AG04450 (cell line): ENCODE data around the gene STX12. TPM values are rescaled to one million over a fixed set of nuclear protein-coding genes. Genes with fewer than 3 reads are reported as not detected.
A peak's percentile ranks its signal among the peaks of the same experiment; 100 is the strongest.

Experiments
- CTCF ChIA-PET: fragments of 300-600, 350-600 bp; formaldehyde crosslinking; extraction: SDS; loops from one replicate; lab custom pipeline; 2022; ENCODE audit warnings: antibody characterized with exemption, inconsistent platforms; lab: Charles Lee
- POLR2A ChIA-PET: fragments of 350-600 bp; formaldehyde crosslinking; extraction: SDS; loops from one replicate; lab custom pipeline; 2021; ENCODE audit warnings: antibody characterized with exemption, inconsistent platforms; lab: Yijun Ruan, JAX
- DNase-seq: peaks from one replicate; pipeline ENCODE4 v3.0.0-alpha.2; 2011; ENCODE audit warnings: low read depth, low spot score
- H3K27ac ChIP-seq: one replicate; pipeline ENCODE4 v1.5.1; 2012; ENCODE audit warnings: low read depth, low read length, control low read depth
- H3K27me3 ChIP-seq: one replicate; pipeline ENCODE4 v1.6.0; 2012; ENCODE audit warnings: low read length; ENCODE audit not compliant: control insufficient read depth, insufficient read depth
- H3K4me3 ChIP-seq: 2 replicates; pipeline ENCODE4 v1.5.1; 2011; ENCODE audit warnings: mild to moderate bottlenecking, low read depth, low read length, control low read depth
- H3K9me3 ChIP-seq: 2 replicates; pipeline ENCODE4 v1.5.1; 2012; ENCODE audit warnings: low read length; ENCODE audit not compliant: control insufficient read depth, insufficient read depth
- polyA plus RNA-seq: library from polyadenylated mRNA; depleted of rRNA; stranded (reverse); fragments of >200 nt; gene quantifications from 2 replicates; pipeline ENCODE4 v1.2.3, GENCODE V29; 2011
- TF ChIP-seq, protein P1 (sequence below): IDR thresholded peaks from 2 replicates; pipeline ENCODE4 v1.5.1; 2011; ENCODE audit warnings: low read depth, low read length, control low read depth, inconsistent platforms

Gene STX12
- polyA plus RNA-seq, 1 experiment: 42.6 TPM

DNA sequence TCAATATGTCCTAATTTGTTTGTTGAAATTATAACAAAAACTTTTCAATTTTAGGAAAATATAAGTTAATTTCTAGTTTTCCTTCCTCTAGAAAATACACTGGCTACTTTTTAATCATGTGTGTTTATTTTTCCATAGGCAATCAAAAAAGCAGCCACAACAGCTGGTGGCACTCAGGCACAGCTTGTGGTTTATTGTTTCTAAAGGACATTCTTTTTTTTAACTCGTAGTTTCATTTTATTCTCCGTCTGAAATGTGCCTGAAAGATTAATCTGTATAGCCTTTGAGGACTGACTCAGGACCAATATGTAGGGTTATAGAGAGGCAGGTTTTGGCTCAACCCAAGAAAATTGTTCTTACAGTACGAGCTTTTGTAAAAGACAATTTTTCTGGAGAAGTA lies 20.7 kb upstream of the STX12 start:
- Histone ChIP-seq H3K9me3 (no peaks in the 10 kb centered on the region), H3K4me3 (no peak overlapping the region), H3K27ac (no peak overlapping the region), H3K27me3 (no peaks in the 10 kb centered on the region)
- ChIA-PET CTCF (interaction anchor here (0.7 kb wide), 1 partner anchor 310 kb away, joined by 4 read pairs; no protein-coding TSS in a partner anchor), POLR2A (interaction anchor here (0.6 to 1.9 kb wide), 5 partner anchors 14 to 78 kb away, joined by 3 to 11 read pairs (median 5); partner anchors contain the start of genes FAM76A, PPP1R8 and STX12)
- DNase-seq: no peak
- TF ChIP-seq, protein P1, sequence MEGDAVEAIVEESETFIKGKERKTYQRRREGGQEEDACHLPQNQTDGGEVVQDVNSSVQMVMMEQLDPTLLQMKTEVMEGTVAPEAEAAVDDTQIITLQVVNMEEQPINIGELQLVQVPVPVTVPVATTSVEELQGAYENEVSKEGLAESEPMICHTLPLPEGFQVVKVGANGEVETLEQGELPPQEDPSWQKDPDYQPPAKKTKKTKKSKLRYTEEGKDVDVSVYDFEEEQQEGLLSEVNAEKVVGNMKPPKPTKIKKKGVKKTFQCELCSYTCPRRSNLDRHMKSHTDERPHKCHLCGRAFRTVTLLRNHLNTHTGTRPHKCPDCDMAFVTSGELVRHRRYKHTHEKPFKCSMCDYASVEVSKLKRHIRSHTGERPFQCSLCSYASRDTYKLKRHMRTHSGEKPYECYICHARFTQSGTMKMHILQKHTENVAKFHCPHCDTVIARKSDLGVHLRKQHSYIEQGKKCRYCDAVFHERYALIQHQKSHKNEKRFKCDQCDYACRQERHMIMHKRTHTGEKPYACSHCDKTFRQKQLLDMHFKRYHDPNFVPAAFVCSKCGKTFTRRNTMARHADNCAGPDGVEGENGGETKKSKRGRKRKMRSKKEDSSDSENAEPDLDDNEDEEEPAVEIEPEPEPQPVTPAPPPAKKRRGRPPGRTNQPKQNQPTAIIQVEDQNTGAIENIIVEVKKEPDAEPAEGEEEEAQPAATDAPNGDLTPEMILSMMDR: no peak

DNA sequence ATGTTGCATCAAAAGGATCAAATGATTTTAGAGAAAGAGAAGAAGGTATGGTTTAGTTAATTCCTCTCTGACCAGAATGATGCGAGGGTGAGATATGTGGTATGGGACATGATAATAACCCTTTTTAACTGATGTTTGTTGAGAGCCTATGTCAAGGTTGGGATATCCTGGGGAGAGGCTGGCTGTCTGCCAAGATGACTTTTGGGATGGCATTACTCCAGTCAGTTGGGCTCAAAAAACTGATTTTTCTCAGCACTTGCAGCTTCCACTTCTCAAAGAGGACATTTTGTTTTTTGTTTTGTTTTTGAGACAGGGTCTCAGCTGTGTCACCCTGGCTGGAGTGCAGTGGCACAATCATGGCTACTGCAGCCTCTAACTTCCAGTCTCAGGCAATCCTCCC lies 17.7 kb upstream of the STX12 start:
- ChIA-PET CTCF (no interaction called here), POLR2A (no interaction called here)
- Histone ChIP-seq H3K27me3 (no peaks in the 10 kb centered on the region), H3K9me3 (no peaks in the 10 kb centered on the region), H3K4me3 (no peak overlapping the region), H3K27ac (peak overlapping the region; percentile 12)
- DNase-seq: no peak
- TF ChIP-seq, protein P1: no peak

DNA sequence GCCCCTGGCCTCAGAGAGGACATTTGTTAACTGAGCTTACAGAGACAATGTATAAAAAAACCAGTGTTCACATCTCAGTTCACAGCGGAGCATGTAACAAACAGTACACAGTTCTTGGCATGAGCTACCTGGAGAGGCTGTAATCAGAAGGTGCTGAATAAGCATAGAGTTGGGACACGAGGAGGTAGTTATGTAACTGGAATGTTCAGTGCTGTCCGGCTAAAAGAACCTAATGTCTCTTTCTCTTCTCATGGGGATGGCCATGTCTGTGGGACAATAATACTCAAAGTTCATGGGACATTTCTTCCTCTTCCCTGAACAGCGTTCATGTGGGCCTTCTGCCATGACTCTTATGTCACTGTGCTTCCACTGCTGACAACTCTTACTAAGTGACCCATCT lies 17.2 kb upstream of the STX12 start:
- no peaks in the 10 kb centered on the region for H3K27me3 ChIP-seq
- POLR2A ChIA-PET: no interaction called here
- no peak for DNase-seq
- CTCF ChIA-PET: no interaction called here
- no peaks in the 10 kb centered on the region for H3K9me3 ChIP-seq
- H3K27ac ChIP-seq: no peak overlapping the region
- TF ChIP-seq, protein P1: no peak
- no peak overlapping the region for H3K4me3 ChIP-seq

DNA sequence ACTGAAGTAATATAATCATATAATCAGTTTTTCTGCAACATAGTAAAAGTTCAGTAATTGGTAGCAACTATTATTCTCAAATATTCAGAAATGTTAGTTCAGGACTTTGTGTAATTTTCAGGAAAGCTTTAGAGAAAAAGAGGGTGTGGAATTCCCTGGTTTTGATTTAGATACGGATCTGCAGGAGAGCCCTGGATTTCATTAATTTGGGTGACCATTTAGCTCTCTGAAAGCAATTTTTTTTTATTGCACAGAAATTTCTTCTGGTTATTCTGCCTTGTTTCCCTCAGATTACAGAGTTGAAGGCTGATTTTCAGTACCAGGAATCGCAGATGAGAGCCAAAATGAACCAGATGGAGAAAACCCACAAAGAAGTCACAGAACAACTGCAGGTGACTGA lies 13.8 kb upstream of the STX12 start:
- no peaks in the 10 kb centered on the region for H3K9me3 ChIP-seq
- TF ChIP-seq, protein P1: no peak
- H3K27ac ChIP-seq: no peak overlapping the region
- DNase-seq: no peak
- no peak overlapping the region for H3K4me3 ChIP-seq
- no peaks in the 10 kb centered on the region for H3K27me3 ChIP-seq
- CTCF ChIA-PET: interaction anchor here (1.3 kb wide), 1 partner anchor 34 kb away, joined by 3 read pairs; no protein-coding TSS in a partner anchor
- POLR2A ChIA-PET: no interaction called here

DNA sequence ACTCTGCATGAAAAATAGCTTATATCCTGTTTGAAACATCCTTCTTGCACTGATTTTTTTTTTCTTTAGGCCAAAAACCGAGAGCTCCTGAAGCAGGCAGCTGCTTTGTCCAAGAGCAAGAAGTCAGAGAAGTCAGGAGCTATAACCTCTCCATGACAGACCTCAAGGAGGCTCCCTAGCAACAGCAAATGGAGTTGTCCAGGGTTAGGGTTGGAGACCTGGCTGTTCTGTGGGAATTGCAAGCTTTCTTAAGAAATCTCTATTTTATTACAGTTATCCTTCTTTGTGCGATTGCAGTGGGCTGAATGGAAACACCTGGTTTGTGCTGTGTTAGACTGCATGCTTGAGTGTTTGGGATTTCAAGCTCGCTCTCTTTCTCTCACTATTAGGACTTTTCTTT lies 12.6 kb upstream of the STX12 start:
- CTCF ChIA-PET: interaction anchor here (0.6 kb wide), 1 partner anchor 40 kb away, joined by 4 read pairs; no protein-coding TSS in a partner anchor
- no peaks in the 10 kb centered on the region for H3K9me3 ChIP-seq
- no peak for DNase-seq

More for the DNA sequence above, 12.6 kb upstream of the STX12 start:
- H3K27me3 ChIP-seq: no peaks in the 10 kb centered on the region
- POLR2A ChIA-PET: interaction anchor here (1.1 kb wide), 1 partner anchor 35 kb away, joined by 3 read pairs; no protein-coding TSS in a partner anchor
- TF ChIP-seq, protein P1: no peak
- H3K27ac ChIP-seq: no peak overlapping the region
- no peak overlapping the region for H3K4me3 ChIP-seq
